OCI-LY1 (cell line): ENCODE data around the gene CREG2.

Experiments used
- H2AFZ ChIP-seq: fragments of 200-600 bp; sonication (generic), shearing (Covaris generic); 2 replicates; pipeline ENCODE4 v1.6.0; 2014; ENCODE audit warnings: antibody characterized with exemption, mild to moderate bottlenecking, low read length
- H3F3A ChIP-seq: fragments of 200-600 bp; sonication (generic), shearing (Covaris generic); 2 replicates; pipeline ENCODE4 v1.6.0; 2014; ENCODE audit warnings: mild to moderate bottlenecking, antibody characterized with exemption, low read length, moderate library complexity; ENCODE audit not compliant: insufficient read depth
- H3K27ac ChIP-seq: fragments of 200-600 bp; sonication (generic); 2 replicates; pipeline ENCODE4 v1.5.1; 2014; ENCODE audit warnings: low read length, mixed run types, mild to moderate bottlenecking, low read depth; ENCODE audit not compliant: poor library complexity, severe bottlenecking
- H3K27me3 ChIP-seq: fragments of 200-600 bp; sonication (generic); 2 replicates; pipeline ENCODE4 v1.6.0; 2014; ENCODE audit warnings: antibody characterized with exemption, mild to moderate bottlenecking, low read length, moderate library complexity; ENCODE audit not compliant: insufficient read depth
- H3K36me3 ChIP-seq: fragments of 200-600 bp; sonication (generic); 2 replicates; pipeline ENCODE4 v1.6.1; 2014; ENCODE audit warnings: mild to moderate bottlenecking, antibody characterized with exemption, low read length, moderate library complexity, mixed read lengths; ENCODE audit not compliant: insufficient read depth
- H3K4me1 ChIP-seq: fragments of 200-600 bp; sonication (generic); 2 replicates; pipeline ENCODE4 v1.5.1; 2014; ENCODE audit warnings: mild to moderate bottlenecking, low read length, moderate library complexity; ENCODE audit not compliant: insufficient read depth, severe bottlenecking
- H3K4me2 ChIP-seq: fragments of 200-600 bp; sonication (generic), shearing (Covaris generic); 2 replicates; pipeline ENCODE4 v1.6.1; 2014; ENCODE audit warnings: low read length
- H3K4me3 ChIP-seq: fragments of 200-600 bp; sonication (generic); 2 replicates; pipeline ENCODE4 v1.5.1; 2014; ENCODE audit warnings: low read length, low read depth, mild to moderate bottlenecking, mixed read lengths; ENCODE audit not compliant: poor library complexity, severe bottlenecking
- H3K79me2 ChIP-seq: fragments of 200-600 bp; shearing (Covaris generic); 2 replicates; pipeline ENCODE4 v1.6.1; 2016; ENCODE audit warnings: mixed run types, low read length, mixed read lengths; ENCODE audit not compliant: insufficient read depth
- H3K9ac ChIP-seq: fragments of 200-600 bp; sonication (generic), shearing (Covaris generic); 2 replicates; pipeline ENCODE4 v1.6.1; 2014; ENCODE audit warnings: mild to moderate bottlenecking, low read length, mixed read lengths
- H3K9me2 ChIP-seq: fragments of 200-600 bp; sonication (generic), shearing (Covaris generic); 2 replicates; pipeline ENCODE4 v1.6.1; 2014; ENCODE audit warnings: low read depth, mild to moderate bottlenecking, low read length, mixed read lengths
- H3K9me3 ChIP-seq: fragments of 200-600 bp; shearing (Covaris generic); 2 replicates; pipeline ENCODE4 v1.6.1; 2014; ENCODE audit warnings: low read length, mixed read lengths
- H4K20me1 ChIP-seq: fragments of 200-600 bp; sonication (generic), shearing (Covaris generic); 2 replicates; pipeline ENCODE4 v1.6.0; 2016; ENCODE audit warnings: mild to moderate bottlenecking, low read length; ENCODE audit not compliant: insufficient read depth
- CTCF ChIP-seq: fragments of 200-600 bp; sonication (generic), shearing (Covaris generic); IDR thresholded peaks from 2 replicates; pipeline ENCODE4 v1.5.1; 2017; ENCODE audit warnings: mild to moderate bottlenecking, antibody characterized with exemption, low read length, moderate library complexity, mixed read lengths
- EZH2 ChIP-seq: fragments of 200-600 bp; sonication (generic), shearing (Covaris generic); IDR thresholded peaks from 2 replicates; pipeline ENCODE4 v1.8.0; 2017; ENCODE audit warnings: borderline replicate concordance, mixed run types, mild to moderate bottlenecking, antibody characterized with exemption, low read length, moderate library complexity, mixed read lengths

The CREG2 gene

GRCh38 chr2:101300164-101300563 lies 87.1 kb downstream of the CREG2 start:
- H4K20me1 ChIP-seq: no peaks in the 10 kb centered on the region
- no peak overlapping the region for H3K27ac ChIP-seq
- H3K4me1 ChIP-seq: peaks cover under 1% of the 10 kb centered on the region
- H2AFZ ChIP-seq: no peak overlapping the region
- no peaks in the 10 kb centered on the region for H3K27me3 ChIP-seq
- H3K9me2 ChIP-seq: no peaks in the 10 kb centered on the region
- H3K79me2 ChIP-seq: no peaks in the 10 kb centered on the region
- H3K4me2 ChIP-seq: no peak overlapping the region
- H3K9ac ChIP-seq: no peak overlapping the region
- no peak for TF ChIP-seq EZH2
- TF ChIP-seq CTCF: no peak
- no peak overlapping the region for H3K4me3 ChIP-seq
- H3K36me3 ChIP-seq: peaks cover 8% of the 10 kb centered on the region; the same call in 1 of the 2 replicates
- no peaks in the 10 kb centered on the region for H3K9me3 ChIP-seq
- H3F3A ChIP-seq: no peaks in the 10 kb centered on the region

- Histone ChIP-seq H4K20me1 (no peaks in the 10 kb centered on the region), H3K36me3 (peaks cover 12% of the 10 kb centered on the region; the same call in 1 of the 2 replicates), H3K9me2 (no peaks in the 10 kb centered on the region), H3K27ac (no peak overlapping the region), H3K79me2 (no peaks in the 10 kb centered on the region), H3K4me2 (no peak overlapping the region), H3K9me3 (no peaks in the 10 kb centered on the region), H3K27me3 (no peaks in the 10 kb centered on the region), H3K4me3 (no peak overlapping the region), H3K9ac (no peak overlapping the region), H3F3A (no peaks in the 10 kb centered on the region), H3K4me1 (no peaks in the 10 kb centered on the region), H2AFZ (no peak overlapping the region)
- no peak for TF ChIP-seq EZH2
- no peak for TF ChIP-seq CTCF
These were observed 87.7 kb downstream of the CREG2 start for GRCh38 chr2:101299604-101300003.

GRCh38 chr2:101297383-101297782 lies 89.9 kb downstream of the CREG2 start:
- no peaks in the 10 kb centered on the region for H3F3A ChIP-seq
- H3K9me2 ChIP-seq: no peaks in the 10 kb centered on the region
- no peak overlapping the region for H3K4me3 ChIP-seq
- TF ChIP-seq CTCF (no peak), EZH2 (no peak)
- no peaks in the 10 kb centered on the region for H3K4me1 ChIP-seq
- peaks cover 22% of the 10 kb centered on the region; the same call in 1 of the 2 replicates for H3K36me3 ChIP-seq
- no peaks in the 10 kb centered on the region for H4K20me1 ChIP-seq
- no peak overlapping the region for H2AFZ ChIP-seq
- H3K9me3 ChIP-seq: no peaks in the 10 kb centered on the region
- no peaks in the 10 kb centered on the region for H3K27me3 ChIP-seq
- H3K79me2 ChIP-seq: no peaks in the 10 kb centered on the region
- H3K9ac ChIP-seq: no peak overlapping the region
- no peak overlapping the region for H3K27ac ChIP-seq
- H3K4me2 ChIP-seq: no peak overlapping the region
